Gastroesophageal sphincter (tissue), 4 donors: ENCODE measurements around the gene OPRL1. TPM values are rescaled to one million over a fixed set of nuclear protein-coding genes. Genes with fewer than 3 reads are reported as not detected.

Source experiments
- ATAC-seq: fragments of 150-250 bp; one replicate; pipeline ENCODE4 v1.9.1; 2016; ENCODE audit warnings: mild to moderate bottlenecking, moderate library complexity
- H3K27ac ChIP-seq, 4 donors: fragments of 200-600 bp; sonication (generic) in 3 of 4; 1 replicate in 3 of 4; 2 replicates in 1 of 4; pipeline ENCODE4 v1.5.1; 2016 to 2019
- H3K27me3 ChIP-seq: fragments of 200-600 bp; sonication (generic); one replicate; pipeline ENCODE4 v1.5.1; 2019
- H3K36me3 ChIP-seq, 2 donors: fragments of 200-600 bp; sonication (generic); one replicate each; pipeline ENCODE4 v1.5.1; 2019; ENCODE audit warnings: control low read depth in 1 of 2
- H3K4me1 ChIP-seq, 3 donors: fragments of 200-600 bp; sonication (generic); 1 replicate in 2 of 3; 2 replicates in 1 of 3; pipeline ENCODE4 v1.5.1; 2016 to 2019; ENCODE audit warnings: control low read depth in 2 of 3
- H3K4me3 ChIP-seq, 2 donors: fragments of 200-600 bp; sonication (generic); one replicate each; pipeline ENCODE4 v1.5.1; 2019; ENCODE audit warnings: mild to moderate bottlenecking in 1 of 2, moderate library complexity in 1 of 2
- H3K9me3 ChIP-seq, 3 donors: fragments of 200-600 bp; sonication (generic); one replicate each; pipeline ENCODE4 v1.5.1; 2017 to 2019; ENCODE audit warnings: control low read depth in 2 of 3
- EP300 ChIP-seq: sonication (generic); formaldehyde crosslinking; IDR thresholded peaks from one replicate; pipeline ENCODE4 v1.6.1; 2017; ENCODE audit warnings: antibody characterized with exemption, mild to moderate bottlenecking
- POLR2A ChIP-seq, 2 donors: fragments of 450-650 bp; IDR thresholded peaks; one replicate each; pipeline ENCODE4 v1.6.1; 2017; ENCODE audit warnings: antibody characterized with exemption in 2 of 2, mild to moderate bottlenecking in 2 of 2, moderate library complexity in 1 of 2
- POLR2AphosphoS5 ChIP-seq: sonication (generic); formaldehyde crosslinking; IDR thresholded peaks from one replicate; pipeline ENCODE4 v1.6.1; 2017; ENCODE audit warnings: antibody characterized with exemption
- WGBS, 2 donors: methylation state at CpG; one replicate each; pipeline ENCODE4 v1.1.5; 2018; ENCODE audit warnings: low coverage in 1 of 2; 5-methylcytosine and 5-hydroxymethylcytosine counted together
- total RNA-seq, 4 donors: library from RNA; depleted of rRNA; stranded (reverse); fragments of >200 nt; gene quantifications; one replicate each; pipeline ENCODE4 v1.1.0, GENCODE V29; 2016
- TF ChIP-seq, protein P1 (sequence below), 4 experiments: fragments of 200-600 bp in 2 of 4; fragments of 450-650 bp in 2 of 4; sonication (generic) in 1 of 4; IDR thresholded peaks; one replicate each; pipeline ENCODE4 v1.5.1; 2017 to 2019; ENCODE audit warnings: antibody characterized with exemption in 4 of 4, mild to moderate bottlenecking in 2 of 4, moderate library complexity in 2 of 4

The OPRL1 gene
- total RNA-seq, 4 donors from 2014 or later: 0.50 to 1.1 (median 0.66) TPM

GRCh38 chr20:64136004-64136710, 56.3 kb downstream of the OPRL1 start:
- no peaks in the 10 kb centered on the region for H3K4me1 ChIP-seq
- H3K9me3 ChIP-seq: no peaks in the 10 kb centered on the region
- no peaks in the 10 kb centered on the region for H3K36me3 ChIP-seq
- H3K27ac ChIP-seq: no peak overlapping the region
- peaks cover 35% of the 10 kb centered on the region for H3K27me3 ChIP-seq
- no peak overlapping the region for H3K4me3 ChIP-seq
- no peak for TF ChIP-seq POLR2AphosphoS5
- TF ChIP-seq, protein P1, sequence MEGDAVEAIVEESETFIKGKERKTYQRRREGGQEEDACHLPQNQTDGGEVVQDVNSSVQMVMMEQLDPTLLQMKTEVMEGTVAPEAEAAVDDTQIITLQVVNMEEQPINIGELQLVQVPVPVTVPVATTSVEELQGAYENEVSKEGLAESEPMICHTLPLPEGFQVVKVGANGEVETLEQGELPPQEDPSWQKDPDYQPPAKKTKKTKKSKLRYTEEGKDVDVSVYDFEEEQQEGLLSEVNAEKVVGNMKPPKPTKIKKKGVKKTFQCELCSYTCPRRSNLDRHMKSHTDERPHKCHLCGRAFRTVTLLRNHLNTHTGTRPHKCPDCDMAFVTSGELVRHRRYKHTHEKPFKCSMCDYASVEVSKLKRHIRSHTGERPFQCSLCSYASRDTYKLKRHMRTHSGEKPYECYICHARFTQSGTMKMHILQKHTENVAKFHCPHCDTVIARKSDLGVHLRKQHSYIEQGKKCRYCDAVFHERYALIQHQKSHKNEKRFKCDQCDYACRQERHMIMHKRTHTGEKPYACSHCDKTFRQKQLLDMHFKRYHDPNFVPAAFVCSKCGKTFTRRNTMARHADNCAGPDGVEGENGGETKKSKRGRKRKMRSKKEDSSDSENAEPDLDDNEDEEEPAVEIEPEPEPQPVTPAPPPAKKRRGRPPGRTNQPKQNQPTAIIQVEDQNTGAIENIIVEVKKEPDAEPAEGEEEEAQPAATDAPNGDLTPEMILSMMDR (IDR thresholded peaks at IDR 0.05): no peak
- TF ChIP-seq EP300: no peak
- no peak for TF ChIP-seq POLR2A (IDR thresholded peaks at IDR 0.05)
- no peak for ATAC-seq
- WGBS, 2 donors: 79 to 88% methylated on average over 11 to 25 of the region's 32 CpGs

GRCh38 chr20:64137598-64138031, 57.7 kb downstream of the OPRL1 start:
- ATAC-seq: no peak
- TF ChIP-seq, protein P1 (IDR thresholded peaks at IDR 0.05): no peak
- TF ChIP-seq EP300: no peak
- no peak for TF ChIP-seq POLR2A (IDR thresholded peaks at IDR 0.05)
- TF ChIP-seq POLR2AphosphoS5: no peak
- Histone ChIP-seq H3K4me3 (no peak overlapping the region), H3K36me3 (no peaks in the 10 kb centered on the region), H3K27me3 (peaks cover 44% of the 10 kb centered on the region), H3K27ac (no peak overlapping the region), H3K9me3 (no peaks in the 10 kb centered on the region), H3K4me1 (no peaks in the 10 kb centered on the region)
- WGBS, 2 donors: no CpG with 5 or more reads among the region's 6 CpGs

DNA sequence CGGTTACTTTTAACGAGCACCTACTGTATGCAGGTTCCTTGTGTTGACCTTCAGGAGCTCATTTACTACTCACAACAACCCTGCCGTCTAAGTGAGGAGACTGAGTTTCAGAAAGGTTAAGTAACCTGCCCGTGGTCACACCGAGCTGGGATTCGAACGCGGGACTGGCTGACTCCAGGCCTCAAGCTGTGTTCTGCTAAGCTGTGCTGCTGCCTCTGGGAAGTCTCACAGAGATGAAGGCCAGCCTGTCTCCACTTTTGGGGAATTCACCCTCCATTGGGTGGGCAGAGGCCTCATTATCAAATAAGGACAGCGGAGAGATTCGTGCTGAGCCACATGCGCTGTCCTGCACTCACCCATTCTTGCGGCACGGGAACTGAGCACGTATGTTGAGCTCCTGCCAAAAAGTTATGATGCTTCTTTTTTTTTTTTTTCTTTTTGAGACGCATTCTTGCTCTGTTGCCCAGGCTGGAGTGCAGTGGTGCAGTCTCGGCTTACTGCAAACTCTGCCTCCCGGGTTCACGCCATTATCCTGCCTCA, 58.5 kb downstream of the OPRL1 start:
- TF ChIP-seq, protein P1 (IDR thresholded peaks at IDR 0.05): no peak
- TF ChIP-seq EP300: no peak
- no peak for TF ChIP-seq POLR2AphosphoS5
- no peak for TF ChIP-seq POLR2A (IDR thresholded peaks at IDR 0.05)
- Histone ChIP-seq H3K27me3 (peaks cover 51% of the 10 kb centered on the region), H3K9me3 (no peaks in the 10 kb centered on the region), H3K27ac (no peak overlapping the region), H3K4me3 (no peak overlapping the region), H3K36me3 (no peaks in the 10 kb centered on the region), H3K4me1 (no peaks in the 10 kb centered on the region)
- WGBS, 2 donors: 50 to 67% methylated on average over 1 to 15 of the region's 18 CpGs
- no peak for ATAC-seq

- no peak for ATAC-seq
- no peak for TF ChIP-seq POLR2A (IDR thresholded peaks at IDR 0.05)
- TF ChIP-seq POLR2AphosphoS5: no peak
- TF ChIP-seq, protein P1 (IDR thresholded peaks at IDR 0.05): no peak
- TF ChIP-seq EP300: no peak
- no peaks in the 10 kb centered on the region for H3K4me1 ChIP-seq
- no peak overlapping the region for H3K27ac ChIP-seq
- no peak overlapping the region for H3K4me3 ChIP-seq
- H3K9me3 ChIP-seq: no peaks in the 10 kb centered on the region
- H3K27me3 ChIP-seq: peaks cover 49% of the 10 kb centered on the region
- 49 to 90% methylated on average over 2 to 3 of the region's 21 CpGs for WGBS, 2 donors
- no peaks in the 10 kb centered on the region for H3K36me3 ChIP-seq
Observed at GRCh38 chr20:64139199-64140060, 59.5 kb downstream of the OPRL1 start.
